HPDE6-E6E7 (cell line): ENCODE data around the gene OR10A5.
"Not testable (repeated sequence)": the region's sequence is repeated elsewhere in the genome, so short reads cannot be mapped to it uniquely, and the experiment has no call there.

Source experiments
- DNase-seq: peaks from one replicate; pipeline ENCODE4 v3.0.0; 2011; ENCODE audit warnings: missing footprints; ENCODE audit errors: extremely low spot score

OR10A5 gene, protein sequence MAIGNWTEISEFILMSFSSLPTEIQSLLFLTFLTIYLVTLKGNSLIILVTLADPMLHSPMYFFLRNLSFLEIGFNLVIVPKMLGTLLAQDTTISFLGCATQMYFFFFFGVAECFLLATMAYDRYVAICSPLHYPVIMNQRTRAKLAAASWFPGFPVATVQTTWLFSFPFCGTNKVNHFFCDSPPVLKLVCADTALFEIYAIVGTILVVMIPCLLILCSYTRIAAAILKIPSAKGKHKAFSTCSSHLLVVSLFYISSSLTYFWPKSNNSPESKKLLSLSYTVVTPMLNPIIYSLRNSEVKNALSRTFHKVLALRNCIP

DNA sequence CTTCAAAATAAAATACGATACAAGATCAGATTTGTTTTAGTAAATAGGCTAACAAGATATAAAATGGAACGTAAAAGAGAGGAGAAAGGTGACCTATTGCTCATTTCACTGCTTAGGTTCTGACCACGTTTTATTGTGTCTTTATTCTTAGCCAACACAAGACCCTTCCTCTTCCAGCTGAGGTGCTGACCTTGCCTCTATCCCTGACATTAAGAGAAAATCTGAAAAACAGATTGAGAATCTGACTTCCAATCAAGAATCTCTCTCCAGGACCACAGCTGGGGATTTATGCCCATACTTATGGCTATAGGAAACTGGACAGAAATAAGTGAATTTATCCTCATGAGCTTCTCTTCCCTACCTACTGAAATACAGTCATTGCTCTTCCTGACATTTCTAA lies at the start of gene OR10A5:
TSS of gene OR10A5 (plus strand) at position 301 of the 400 bp plus-strand sequence. CDS start at position 301, 0 bp downstream.
- DNase-seq, result no peak

DNA sequence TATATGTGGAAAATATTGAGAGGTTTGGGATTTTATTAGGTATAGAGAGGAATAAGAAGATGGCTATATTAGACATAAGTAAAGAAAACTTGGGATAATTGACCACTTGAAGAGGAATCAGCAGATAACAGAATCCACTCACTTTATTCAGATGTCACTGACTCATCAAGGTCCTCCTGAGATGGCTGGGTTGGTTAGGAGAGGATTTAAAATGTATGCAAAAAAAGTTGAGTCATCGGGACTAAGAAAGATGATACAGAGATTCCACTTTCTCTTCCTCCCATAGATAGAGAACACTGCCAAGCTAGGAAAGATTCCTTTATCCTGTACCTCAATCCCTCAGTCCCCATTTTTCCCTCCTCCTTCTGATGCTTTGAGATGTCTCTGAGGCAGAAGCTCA lies 46.1 kb upstream of the OR10A5 start, which contains the start of gene OR6A2:
TSS of gene OR6A2 (minus strand) at position 288 of the 400 bp plus-strand sequence. CDS start 3,981 bp downstream, outside the sequence.
- DNase-seq, result no peak

- not testable (repeated sequence) for DNase-seq
Measured at GRCh38 chr11:6801075-6801474, 44.4 kb upstream of the OR10A5 start.

- DNase-seq, result peak; percentile 17
Measured at GRCh38 chr11:6812390-6813005, 33.0 kb upstream of the OR10A5 start.

DNA sequence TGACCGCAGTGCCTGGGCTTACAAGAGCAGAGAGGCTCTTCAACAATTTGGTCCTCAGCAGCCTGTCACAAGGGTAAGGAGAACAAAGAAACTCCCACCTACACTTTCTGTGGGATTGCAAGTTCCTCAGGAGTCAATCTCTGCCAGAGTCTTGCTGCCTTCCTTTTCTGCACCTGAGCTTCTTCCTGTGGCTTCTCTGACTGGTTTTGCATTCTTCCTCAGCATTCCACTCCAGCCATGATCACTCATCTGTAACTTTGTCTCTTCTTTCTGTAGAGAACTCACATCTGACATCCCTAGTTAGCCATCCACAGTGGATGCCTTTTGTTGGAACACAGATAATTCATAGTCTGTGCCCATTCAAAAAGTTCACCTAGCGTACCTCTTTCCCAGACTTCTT lies 31.8 kb upstream of the OR10A5 start:
- DNase-seq, result no peak

- DNase-seq, result no peak
Measured at GRCh38 chr11:6817694-6818093, 27.8 kb upstream of the OR10A5 start.

- DNase-seq, result no peak
Measured at GRCh38 chr11:6818967-6819366, 26.5 kb upstream of the OR10A5 start.

GRCh38 chr11:6824136-6824823 lies 21.2 kb upstream of the OR10A5 start:
- DNase-seq, result no peak

GRCh38 chr11:6825231-6825744 lies 20.2 kb upstream of the OR10A5 start:
- no peak for DNase-seq

- no peak for DNase-seq
Measured at GRCh38 chr11:6828103-6828502, 17.4 kb upstream of the OR10A5 start.

DNA sequence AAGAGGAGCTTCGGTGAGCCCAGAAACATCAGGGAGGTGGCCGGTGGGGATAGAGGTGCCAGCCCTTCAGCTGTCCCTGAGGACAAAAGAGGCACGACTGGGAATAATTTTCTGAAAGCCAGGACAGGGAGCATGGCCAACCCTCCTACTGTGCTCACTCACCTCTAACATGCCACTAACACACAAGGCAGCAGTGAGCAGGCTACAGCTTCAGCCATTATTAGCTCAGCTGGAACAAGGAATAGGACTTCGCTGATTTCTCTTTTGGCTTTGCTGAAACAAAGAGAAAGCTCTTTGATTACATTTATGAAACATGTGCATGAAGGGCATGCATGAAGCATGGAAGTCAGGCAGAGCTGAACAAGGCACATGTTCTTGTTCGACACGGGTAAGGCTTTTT lies 12.1 kb upstream of the OR10A5 start:
- no peak for DNase-seq

DNA sequence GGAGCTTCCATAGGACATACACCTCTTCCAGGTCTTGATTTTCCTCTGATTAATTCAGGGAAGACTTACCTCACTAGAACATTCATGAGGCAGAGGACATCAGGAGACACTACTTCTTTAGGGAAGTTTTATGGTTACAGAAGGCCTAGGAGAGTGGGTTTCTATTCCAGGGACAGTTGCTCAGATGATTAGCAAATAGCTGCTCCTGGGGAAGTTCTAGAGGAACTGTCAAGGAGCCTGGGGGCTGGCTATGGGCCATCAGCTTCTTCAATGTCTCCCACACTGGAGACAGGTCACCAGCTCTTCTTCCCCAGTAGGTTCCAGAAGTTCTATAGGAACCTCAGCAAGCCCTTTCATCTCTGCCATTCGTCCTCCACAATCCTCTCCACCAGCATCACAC lies 11.5 kb upstream of the OR10A5 start:
- DNase-seq, result no peak

GRCh38 chr11:6841694-6842093 lies 3.8 kb upstream of the OR10A5 start:
- no peak for DNase-seq

DNA sequence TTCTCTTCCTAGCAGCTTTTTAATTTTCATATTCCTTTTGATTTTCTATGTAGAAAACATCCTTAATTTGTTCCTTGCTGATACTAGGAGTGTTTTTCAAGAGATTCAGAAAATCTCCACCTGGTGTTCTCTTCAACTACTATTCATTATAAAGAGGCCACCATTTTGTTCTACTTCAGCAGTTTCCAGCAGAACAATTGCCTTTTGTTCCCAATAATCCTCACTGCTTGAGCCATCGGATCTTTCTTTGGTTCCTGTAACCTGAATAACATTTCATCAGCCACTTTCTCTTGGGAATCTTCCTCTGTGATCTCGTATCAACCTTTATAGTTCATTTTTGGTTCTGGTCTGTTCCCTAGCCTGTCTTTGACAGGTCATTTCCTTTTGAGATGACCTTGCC lies 1.8 kb upstream of the OR10A5 start:
- DNase-seq, result no peak

- DNase-seq, result no peak
Measured at GRCh38 chr11:6844356-6844755, 1.1 kb upstream of the OR10A5 start.

DNA sequence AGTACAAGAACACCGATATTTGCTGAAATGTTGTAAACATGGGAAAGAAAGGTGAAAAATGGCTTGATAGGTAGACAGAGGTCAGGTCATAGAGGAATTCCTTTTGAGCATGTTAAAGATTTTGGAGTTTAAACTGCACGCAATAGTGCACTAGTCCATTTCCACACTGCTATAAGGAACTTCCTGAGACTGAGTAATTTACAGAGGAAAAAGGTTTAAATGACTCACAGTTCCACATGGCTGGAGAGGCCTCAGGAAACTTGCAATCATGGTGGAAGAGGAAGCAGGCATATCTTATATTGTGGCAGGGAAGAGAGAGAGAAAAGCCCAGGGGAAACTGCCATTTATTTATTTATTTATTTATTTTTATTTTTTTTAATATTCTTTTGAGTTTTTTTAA lies 5.0 kb downstream of the OR10A5 start:
- DNase-seq, result no peak

DNA sequence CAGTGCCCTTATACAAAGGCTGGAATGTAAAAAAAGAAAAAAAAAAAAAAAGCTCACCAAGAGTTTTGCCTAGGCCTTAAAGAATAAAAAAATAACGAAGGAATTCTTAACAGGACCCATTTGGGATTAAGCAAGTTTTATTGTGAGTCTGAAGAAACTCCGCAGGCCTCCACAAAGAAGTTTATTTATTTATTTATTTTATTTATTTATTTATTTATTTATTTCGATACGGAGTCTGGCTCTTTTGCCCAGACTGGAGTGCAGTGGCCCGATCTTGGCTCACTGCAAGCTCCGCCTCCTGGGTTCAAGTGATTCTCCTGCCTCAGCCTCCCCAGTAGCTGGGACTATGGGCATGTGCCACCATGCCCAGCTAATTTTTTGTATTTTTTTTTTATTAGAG lies 9.3 kb downstream of the OR10A5 start:
- not testable (repeated sequence) for DNase-seq

DNA sequence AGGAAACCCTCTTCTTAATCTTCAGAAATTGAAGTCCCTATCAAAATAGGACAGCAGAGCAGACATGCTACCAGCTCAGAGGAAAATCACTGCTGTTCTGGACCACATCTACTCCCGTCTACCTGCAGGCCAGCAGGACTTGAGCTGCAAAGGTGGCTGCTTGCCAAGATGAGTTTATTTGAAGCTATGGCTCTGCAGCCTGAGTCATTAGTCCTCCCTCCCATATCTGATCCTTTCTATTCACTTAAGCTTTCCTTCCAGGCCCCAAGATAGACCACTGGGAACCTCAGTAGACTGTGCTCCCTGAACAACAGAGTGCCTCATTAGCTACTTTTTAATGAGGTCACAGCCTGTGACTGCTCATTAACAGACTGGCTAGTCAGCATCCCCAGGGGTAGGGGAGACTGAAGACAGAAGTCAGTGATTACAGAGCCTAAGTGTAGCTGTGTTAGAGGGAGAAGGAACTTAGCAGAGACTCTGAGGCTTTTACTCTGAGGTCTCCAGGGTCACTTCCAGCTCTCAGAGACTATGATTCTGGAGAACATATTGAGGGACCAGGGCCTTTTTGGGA lies 10.6 kb downstream of the OR10A5 start:
- peak; percentile 23 for DNase-seq

DNA sequence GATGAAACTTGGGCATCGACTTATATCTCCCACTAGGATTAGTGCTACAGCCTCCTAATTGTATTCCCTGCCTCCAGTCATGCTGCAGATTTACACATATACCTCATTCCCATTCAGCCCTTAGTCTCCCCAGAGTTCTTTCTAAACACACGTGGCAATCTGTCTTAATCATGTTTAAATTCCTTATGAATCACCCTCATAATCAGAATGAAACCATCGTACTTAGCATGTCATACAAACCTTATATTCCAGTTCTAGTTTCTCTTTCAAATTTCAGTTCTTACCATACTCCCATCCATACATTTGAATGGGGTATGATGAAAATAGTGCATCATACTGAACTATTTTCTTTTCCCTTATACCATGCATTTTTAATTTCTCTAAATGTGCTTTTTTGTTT lies 11.4 kb downstream of the OR10A5 start:
- DNase-seq, result peak; percentile 1

GRCh38 chr11:6862961-6863360 lies 17.5 kb downstream of the OR10A5 start, which contains the start of gene OR10A2:
Gene OR10A2 (plus strand): TSS chr11:6863057. CDS start chr11:6869755, 6,698 bp downstream.
- DNase-seq, result no peak

DNA sequence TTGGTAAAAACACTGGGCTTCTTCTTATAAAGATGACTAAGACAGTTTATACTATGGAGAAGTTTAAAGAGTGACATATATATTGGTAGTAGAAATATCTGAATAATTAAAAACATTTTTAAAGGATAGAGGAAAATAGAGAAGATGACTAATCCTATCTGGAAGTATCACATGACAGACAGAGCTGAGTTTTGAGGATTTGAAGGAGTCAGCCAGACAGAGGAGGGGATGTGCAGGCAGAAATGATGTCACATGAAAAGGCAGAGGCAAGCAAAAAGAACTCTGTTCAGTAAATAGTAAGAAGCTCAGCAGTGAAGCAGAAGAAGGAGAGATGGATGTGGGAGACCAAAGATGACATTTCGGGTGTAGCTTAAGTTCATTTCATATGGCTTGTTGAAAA lies 19.0 kb downstream of the OR10A5 start:
- DNase-seq, result no peak

DNA sequence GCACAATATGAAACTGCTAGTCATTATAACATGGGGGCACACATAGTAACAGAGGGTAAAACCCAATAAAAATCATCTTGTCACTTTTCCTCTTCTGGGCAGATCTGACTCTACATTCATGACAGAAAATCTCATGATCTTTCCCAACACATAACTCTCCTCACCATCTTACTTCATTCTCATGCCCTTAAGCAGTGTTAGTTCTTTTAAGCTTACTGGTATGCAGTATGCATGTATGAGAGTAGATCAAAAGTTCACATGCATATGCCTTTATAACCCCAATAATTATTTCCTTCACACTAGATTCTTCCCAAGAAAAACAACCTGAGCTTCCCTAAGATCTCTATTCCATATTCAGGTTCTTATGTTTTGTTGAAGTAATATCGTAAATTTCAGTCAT lies 25.8 kb downstream of the OR10A5 start:
- no peak for DNase-seq
